CD4-positive, alpha-beta T cell treated with Interleukin-17A for 1 hour (primary cell): ENCODE measurements around the gene EXOC6B.
"Not testable (repeated sequence)": the region's sequence is repeated elsewhere in the genome, so short reads cannot be mapped to it uniquely, and the experiment has no call there.

ENCODE experiments used
- DNase-seq: peaks from one replicate; pipeline ENCODE4 v3.0.0-alpha.2; 2020

Gene EXOC6B

GRCh38 chr2:72583836-72584235 is 242.0 kb downstream of the EXOC6B start:
- not testable (repeated sequence) for DNase-seq

GRCh38 chr2:72583376-72583775 is 242.5 kb downstream of the EXOC6B start:
- DNase-seq, result no peak

- no peak for DNase-seq
These were observed 244.2 kb downstream of the EXOC6B start for GRCh38 chr2:72581560-72582181.

GRCh38 chr2:72579591-72580180 is 246.1 kb downstream of the EXOC6B start:
- DNase-seq, result peak; percentile 26

GRCh38 chr2:72576861-72577260 is 249.0 kb downstream of the EXOC6B start:
- DNase-seq, result no peak

DNA sequence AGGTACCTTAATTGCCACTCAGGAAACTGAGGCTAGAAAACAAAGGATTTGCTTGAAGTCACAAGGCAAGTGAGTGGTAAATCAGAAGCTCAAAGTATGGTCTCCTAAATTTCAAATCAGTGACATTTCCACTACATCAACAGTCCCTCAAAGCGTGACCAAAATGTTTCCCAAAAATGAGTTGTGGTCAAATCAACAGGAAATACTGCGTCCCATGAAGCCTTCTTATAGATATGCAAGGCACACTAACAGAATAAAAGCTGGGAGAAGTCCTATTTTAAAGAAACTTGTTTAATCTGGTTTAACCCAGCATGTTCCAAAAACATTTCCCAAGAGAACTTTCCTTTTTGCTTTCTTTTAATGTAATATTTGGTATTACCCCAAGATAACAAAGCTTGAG is 249.4 kb downstream of the EXOC6B start:
- no peak for DNase-seq

GRCh38 chr2:72574886-72575285 is 250.9 kb downstream of the EXOC6B start:
- DNase-seq, result no peak

DNA sequence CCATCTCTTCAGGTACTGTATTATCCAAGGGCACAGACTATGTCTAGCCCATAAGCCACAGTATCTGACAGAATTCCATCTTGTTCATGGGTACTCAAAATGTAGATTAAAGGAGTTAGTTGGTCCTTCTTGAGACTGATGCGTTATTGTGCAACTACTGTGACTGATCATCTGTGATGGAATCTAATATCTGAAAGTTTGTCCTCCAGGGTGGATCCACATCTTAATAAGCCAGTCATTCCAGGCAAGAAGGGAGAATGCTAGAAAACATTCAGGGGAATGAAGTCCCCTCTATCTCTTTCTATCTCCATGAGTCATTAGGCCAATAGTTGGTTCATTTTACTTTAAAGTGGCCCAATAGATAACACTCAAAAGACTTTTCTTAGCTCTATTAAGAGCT is 252.6 kb downstream of the EXOC6B start:
- DNase-seq, result no peak

DNA sequence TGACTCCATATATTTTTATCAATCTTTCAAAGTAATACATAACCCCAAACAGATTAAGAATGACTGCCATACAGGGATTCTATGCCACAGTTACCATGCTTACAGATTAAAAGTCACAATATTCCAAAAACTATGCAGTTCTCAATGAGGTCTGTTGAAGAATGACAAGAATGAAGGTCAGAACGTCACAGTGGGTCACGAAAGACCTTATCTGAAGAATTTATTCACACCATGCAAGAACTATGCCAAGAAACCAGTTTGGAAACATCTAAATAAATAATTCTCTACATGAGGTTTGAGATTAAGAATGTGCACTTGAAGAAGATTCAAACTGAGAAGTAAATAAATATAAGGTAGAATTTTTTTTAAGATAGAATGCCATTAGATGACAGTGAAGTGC is 253.3 kb downstream of the EXOC6B start:
- DNase-seq, result no peak

DNA sequence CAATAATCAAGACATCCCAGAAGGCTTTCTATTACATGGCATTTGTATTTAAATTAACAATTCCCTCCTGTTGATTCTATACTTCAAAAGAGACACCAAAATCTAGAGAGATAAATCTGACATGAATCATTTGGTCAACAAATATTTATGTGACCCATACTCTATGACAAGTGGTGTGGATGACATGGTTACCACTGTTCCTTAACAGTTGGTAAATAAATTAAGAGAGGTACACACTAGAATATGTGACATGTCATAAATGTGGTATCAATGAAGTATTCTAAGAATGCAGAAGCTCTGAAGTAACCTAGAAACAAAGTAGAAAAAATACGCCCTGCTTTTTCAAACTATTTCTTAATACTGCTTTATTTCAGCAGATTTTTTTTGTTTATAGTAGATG is 255.4 kb downstream of the EXOC6B start:
- DNase-seq, result no peak

- no peak for DNase-seq
These were observed 263.2 kb downstream of the EXOC6B start for GRCh38 chr2:72562451-72563153.

GRCh38 chr2:72561621-72562318 is 264.1 kb downstream of the EXOC6B start:
- no peak for DNase-seq

DNA sequence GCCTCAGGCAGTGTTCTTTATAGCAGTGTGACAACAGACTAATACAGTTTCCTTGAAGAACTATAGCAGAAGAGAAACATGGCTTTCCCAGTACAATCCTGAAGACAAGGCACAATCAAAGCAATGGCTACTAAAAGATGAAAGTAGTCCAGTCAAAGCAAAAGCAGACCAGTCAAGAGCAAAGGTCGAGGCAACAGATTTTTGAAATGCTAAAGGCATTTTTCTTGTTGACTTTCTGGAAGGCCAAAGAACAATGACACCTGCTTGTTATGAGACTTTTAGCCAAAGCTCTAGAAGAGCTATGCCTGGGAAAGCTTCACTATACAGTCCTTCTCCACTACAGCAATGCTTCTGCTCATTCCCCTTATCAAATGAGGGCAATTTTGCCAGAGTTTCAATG is 269.9 kb downstream of the EXOC6B start:
- no peak for DNase-seq

- not testable (repeated sequence) for DNase-seq
These were observed 270.5 kb downstream of the EXOC6B start for GRCh38 chr2:72555363-72555762.

DNA sequence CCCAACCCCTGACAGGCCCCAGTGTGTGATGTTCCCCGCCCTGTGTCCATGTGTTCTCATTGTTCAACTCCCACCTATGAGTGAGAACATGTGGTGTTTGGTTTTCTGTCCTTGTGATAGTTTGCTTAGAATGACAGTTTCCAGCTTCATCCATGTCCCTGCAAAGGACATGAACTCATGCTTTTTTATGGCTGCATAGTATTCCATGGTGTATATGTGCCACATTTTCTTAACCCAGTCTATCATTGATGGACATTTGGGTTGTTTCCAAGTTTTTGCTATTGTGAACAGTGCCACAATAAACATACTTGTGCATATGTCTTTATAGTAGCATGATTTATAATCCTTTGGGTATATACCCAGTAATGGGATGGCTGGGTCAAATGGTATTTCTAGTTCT is 270.9 kb downstream of the EXOC6B start:
- DNase-seq, result not testable (repeated sequence)

- DNase-seq, result no peak
These were observed 271.5 kb downstream of the EXOC6B start for GRCh38 chr2:72554381-72554780.

DNA sequence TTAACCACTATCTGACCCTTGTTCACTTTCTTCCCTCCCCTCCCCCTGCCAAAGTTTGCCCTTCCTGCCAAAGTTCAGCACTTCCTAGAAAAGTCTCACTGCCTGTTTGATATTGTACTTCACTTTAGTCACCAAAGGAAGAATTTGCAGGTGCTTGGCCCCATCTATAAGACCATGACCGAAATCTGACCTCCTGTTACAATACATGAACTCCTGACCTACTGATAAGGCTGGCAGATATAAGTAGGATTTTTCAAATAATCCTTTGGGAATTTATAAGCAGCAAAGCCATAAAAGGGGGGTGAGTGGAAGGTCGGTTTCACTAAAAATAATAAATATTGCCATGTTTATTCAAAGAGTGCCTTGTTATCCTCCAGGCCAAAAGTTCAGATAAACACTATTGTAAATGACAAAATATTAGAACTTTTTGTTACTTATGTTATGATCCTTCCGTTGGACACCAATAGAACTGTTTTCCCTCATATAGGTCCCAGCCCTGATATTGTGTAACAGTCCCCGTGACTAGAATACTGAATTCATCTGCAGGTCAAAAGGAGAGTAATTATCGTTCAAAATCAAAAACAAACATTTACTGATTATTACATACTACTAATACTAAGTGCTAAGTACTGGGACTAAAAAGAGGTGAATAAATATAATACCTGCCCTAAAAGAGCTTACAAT is 277.6 kb downstream of the EXOC6B start:
- DNase-seq, result no peak

DNA sequence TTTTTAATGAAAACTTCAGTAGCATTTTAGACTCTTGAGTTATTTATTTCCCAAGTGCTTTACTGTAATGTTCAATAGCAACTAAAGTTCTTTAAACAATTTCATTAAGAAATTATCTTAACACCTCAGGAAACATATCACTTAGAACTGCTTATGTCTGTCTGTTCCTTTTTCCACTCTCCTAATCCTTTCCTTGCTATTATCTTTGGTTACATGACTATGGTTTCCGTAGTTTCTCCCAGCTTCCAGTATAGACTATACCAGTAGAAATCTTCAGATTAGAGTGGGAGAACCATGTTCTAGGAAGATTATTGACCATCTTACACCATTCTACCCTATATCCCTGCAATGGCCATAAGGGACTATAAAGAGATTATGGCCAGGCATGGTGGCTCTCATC is 280.0 kb downstream of the EXOC6B start:
- DNase-seq, result no peak

DNA sequence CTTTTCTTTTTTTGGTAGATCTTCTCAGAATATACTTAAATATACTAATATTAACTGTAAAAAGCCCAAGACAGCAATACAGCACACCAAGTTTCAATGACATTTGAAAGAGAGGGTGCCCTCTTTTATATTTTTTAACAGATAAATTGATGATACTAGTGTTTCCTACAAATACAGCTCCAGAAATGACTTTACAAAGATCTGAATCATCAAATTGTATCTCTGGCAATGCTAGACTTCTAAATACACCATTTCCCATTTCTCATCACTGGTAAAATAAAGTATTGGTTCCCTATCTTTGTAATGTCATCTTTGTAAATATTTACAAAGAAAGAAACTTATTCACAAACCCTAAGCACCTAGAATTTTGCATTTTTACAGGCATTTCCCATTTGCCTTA is 281.3 kb downstream of the EXOC6B start:
- no peak for DNase-seq

- DNase-seq, result no peak
These were observed 282.2 kb downstream of the EXOC6B start for GRCh38 chr2:72543497-72544216.

DNA sequence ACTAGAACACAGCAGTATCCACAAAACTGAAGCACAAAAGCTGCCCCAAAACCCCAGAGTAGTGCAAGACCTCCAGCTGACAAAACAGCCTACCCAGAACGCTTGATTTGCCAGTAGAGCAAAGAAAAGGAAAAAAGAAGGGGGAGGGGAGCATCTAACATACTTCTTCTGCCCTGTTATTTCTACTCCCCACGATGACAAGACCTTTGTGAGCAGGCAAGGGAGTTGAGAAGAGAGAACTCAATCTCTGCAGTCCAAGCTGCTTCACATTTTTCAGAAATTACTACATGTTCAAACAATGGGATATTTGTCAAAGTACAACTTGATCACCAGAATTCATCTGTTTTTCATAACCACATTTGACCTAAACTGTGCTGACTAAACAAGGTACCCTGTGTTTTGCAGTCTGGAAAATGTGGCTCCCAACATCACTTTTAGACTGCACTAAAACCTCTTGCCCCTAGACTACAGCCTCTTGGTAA is 286.7 kb downstream of the EXOC6B start:
- no peak for DNase-seq

GRCh38 chr2:72538486-72538885 is 287.3 kb downstream of the EXOC6B start:
- DNase-seq, result no peak
